ENCODE data around the gene KIF19. TPM values are rescaled to one million over a fixed set of nuclear protein-coding genes. Genes with fewer than 3 reads are reported as not detected.

The KIF19 gene
- total RNA-seq, 4 donors from 2014 or later: 2.1 to 31.4 (median 8.6) TPM

DNA sequence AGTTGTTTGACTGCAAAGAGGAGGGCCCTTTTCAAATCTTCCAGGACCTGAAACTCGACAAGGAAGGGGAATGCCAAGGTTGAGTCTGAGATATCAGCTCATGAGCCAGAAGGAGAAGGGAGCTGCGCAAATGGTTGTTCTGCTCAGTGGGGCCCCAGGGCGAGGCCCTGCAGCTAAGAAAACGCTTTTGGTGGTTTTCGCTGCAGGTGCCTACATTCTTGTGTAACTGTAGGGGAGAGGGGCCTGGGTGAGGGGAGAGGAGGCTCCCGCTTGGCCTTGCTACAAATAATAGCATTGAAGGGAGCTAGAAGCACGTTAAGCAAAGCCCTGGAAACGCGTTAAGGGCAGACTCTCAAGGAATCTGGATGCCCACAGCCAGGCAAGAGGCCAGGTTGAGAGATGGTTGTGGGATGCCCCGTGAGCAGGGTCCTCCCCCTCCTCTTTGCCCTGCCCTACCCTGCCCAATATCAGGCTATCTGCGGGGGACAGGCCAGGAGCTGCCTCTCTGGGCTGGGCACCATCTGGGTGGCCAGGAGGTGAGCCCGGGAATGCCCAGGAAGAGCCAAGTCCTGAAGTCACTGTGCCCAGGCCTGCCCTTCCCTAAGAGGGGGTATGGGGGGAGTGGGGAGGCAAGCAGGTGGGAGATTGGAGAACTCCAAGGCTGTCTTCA, 63.2 kb downstream of the KIF19 start:
- peaks cover 0 to 10% (median 2%) of the 10 kb centered on the region in 4 donors for H3K4me1 ChIP-seq
- H3K27ac ChIP-seq: no peak overlapping the region
- H3K36me3 ChIP-seq: no peaks in the 10 kb centered on the region
- TF ChIP-seq, protein P1, sequence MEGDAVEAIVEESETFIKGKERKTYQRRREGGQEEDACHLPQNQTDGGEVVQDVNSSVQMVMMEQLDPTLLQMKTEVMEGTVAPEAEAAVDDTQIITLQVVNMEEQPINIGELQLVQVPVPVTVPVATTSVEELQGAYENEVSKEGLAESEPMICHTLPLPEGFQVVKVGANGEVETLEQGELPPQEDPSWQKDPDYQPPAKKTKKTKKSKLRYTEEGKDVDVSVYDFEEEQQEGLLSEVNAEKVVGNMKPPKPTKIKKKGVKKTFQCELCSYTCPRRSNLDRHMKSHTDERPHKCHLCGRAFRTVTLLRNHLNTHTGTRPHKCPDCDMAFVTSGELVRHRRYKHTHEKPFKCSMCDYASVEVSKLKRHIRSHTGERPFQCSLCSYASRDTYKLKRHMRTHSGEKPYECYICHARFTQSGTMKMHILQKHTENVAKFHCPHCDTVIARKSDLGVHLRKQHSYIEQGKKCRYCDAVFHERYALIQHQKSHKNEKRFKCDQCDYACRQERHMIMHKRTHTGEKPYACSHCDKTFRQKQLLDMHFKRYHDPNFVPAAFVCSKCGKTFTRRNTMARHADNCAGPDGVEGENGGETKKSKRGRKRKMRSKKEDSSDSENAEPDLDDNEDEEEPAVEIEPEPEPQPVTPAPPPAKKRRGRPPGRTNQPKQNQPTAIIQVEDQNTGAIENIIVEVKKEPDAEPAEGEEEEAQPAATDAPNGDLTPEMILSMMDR (IDR thresholded peaks at IDR 0.05): no peak
- no peak for TF ChIP-seq POLR2A (IDR thresholded peaks at IDR 0.05)
- H3K9me3 ChIP-seq: no peaks in the 10 kb centered on the region
- no peak for DNase-seq
- no peaks in the 10 kb centered on the region for H3K27me3 ChIP-seq
- no peak overlapping the region for H3K4me3 ChIP-seq

DNA sequence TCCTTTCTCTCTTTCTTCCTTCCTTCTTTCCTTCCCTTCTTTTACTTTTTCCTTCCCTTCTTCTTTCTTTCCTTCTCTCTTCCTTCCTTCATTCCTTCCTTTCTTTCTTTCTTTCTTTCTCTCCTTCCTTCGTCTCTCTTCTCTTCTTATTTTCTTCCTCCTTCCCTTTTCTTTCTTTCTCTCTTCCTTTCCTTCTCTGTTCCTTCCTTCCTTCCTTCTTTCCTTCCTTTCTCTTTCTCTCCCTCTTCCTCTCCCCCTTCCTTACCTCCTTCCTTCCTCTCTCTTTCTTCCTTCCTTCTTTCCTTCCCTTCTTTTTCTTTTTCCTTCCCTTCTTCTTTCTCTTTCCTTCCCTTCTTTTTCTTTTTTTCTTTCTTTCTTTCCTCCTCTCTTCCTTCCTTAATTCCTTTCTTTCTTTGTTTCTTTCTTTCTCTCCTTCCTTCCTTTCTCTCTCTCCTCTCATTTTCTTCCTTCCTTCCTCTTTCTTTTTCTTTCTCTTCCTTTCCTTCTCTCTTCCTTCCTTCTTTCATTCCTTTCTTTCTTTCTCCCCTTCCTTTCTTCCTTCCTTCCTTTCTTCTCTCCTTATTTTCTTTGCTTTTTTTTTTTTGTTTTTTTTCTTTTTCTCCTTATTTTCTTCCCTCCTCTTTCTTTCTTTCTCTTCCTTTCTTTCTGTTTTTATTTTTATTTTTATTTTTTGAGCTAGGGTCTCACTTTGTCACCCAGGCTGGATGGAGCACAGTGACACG, 64.1 kb downstream of the KIF19 start:
- H3K9me3 ChIP-seq: no peaks in the 10 kb centered on the region
- H3K27me3 ChIP-seq: no peaks in the 10 kb centered on the region
- H3K4me1 ChIP-seq: peaks cover 0 to 10% (median 2%) of the 10 kb centered on the region in 4 donors
- H3K27ac ChIP-seq: no peak overlapping the region
- no peak for DNase-seq
- H3K4me3 ChIP-seq: no peak overlapping the region
- no peak for TF ChIP-seq POLR2A (IDR thresholded peaks at IDR 0.05)
- no peaks in the 10 kb centered on the region for H3K36me3 ChIP-seq

DNA sequence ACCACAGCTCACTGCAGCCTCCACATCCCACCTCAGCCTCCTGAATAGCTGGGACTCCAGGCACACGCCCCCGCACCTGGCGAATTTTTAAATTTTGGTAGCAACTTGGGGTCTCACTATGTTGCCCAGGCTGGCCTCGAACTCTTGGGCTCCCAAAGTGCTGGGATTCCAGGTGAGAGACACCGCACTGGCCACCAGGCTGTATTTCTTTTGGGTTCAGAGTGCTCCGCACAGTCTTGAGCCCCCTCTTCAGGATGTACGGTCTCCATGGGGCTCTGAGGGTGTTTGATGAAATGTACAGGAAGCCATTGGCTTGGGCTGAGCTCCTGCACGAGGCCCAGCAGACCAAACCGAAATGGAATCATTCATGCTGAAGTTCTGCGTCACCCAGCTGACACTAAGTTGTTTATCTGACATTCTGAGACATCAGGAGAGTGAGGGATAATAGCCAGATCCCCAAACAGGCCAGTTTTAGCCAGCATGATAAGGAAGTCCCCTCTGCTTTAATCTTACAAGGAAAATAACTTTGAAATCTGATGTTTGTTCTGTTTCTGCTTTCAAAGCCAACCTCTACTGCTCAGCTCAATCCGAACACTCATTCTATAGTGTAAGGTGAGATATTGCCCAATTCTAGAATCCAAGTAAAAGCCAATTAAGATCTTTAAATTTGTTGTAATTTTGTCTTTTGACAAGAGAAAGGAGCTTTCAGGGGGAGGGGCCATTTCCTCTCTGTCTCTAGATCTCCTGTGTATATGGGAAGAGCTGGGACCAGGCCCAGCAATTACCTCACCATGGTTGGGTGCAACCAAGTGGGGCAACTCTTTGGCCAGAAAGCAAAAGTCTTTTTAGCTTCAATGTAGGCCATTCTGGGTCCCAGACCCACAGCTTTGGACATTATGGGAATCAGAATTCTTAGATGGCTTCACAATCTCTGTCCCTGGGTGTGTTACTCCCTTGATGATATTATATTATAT, 64.9 kb downstream of the KIF19 start:
- TF ChIP-seq POLR2A (IDR thresholded peaks at IDR 0.05): no peak
- TF ChIP-seq, protein P1 (IDR thresholded peaks at IDR 0.05): no peak
- Histone ChIP-seq H3K4me1 (peaks cover 0 to 10% (median 2%) of the 10 kb centered on the region in 4 donors), H3K36me3 (no peaks in the 10 kb centered on the region), H3K4me3 (no peak overlapping the region), H3K27ac (no peak overlapping the region), H3K27me3 (no peaks in the 10 kb centered on the region), H3K9me3 (no peaks in the 10 kb centered on the region)
- DNase-seq: no peak

DNA sequence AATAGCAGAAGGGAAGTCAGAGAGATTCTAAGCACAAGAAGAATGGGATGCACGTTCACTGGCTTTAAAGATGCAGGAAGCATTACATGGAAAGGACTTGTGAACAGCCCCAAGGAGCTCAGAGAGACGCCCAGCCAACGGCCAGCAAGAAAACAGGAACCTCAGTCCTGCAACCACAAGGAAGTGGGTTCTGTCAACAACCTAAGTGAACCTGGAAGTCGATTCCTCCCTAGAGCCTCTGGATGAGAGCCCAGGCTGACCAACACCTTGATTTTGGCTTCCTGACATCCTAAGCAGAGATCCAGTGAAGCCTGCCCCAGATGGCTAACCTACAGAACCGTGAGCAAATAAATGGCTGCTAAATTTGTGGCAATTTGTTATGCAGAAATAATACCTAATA, 65.7 kb downstream of the KIF19 start:
- TF ChIP-seq POLR2A (IDR thresholded peaks at IDR 0.05): no peak
- TF ChIP-seq, protein P1 (IDR thresholded peaks at IDR 0.05): no peak
- H3K4me1 ChIP-seq: peaks cover 0 to 5% (median 2%) of the 10 kb centered on the region in 4 donors
- H3K36me3 ChIP-seq: no peaks in the 10 kb centered on the region
- H3K4me3 ChIP-seq: no peak overlapping the region
- no peaks in the 10 kb centered on the region for H3K9me3 ChIP-seq
- H3K27me3 ChIP-seq: no peaks in the 10 kb centered on the region
- no peak overlapping the region for H3K27ac ChIP-seq
- DNase-seq: no peak

DNA sequence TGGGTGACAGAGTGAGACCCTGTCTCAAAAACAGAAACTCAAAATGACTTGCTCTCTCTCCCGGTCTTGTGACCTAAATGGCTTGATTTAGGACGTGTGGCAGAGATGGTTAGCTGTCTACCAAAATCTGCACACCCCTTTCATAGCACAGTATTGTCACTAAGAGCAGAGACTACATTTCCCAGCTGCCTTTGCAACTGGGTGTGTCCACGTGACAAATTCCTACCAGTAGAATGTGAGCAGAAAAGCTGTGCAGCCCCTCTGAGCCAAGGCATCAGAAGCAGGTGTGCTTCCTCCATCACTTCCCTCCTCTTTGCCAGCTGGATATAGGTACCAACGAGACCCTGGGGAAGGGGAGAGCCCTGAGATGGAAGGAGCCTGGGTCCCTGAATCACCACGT, 66.8 kb downstream of the KIF19 start:
- Histone ChIP-seq H3K4me3 (no peak overlapping the region), H3K4me1 (no peaks in the 10 kb centered on the region), H3K27ac (no peak overlapping the region), H3K36me3 (no peaks in the 10 kb centered on the region), H3K27me3 (no peaks in the 10 kb centered on the region), H3K9me3 (no peaks in the 10 kb centered on the region)
- DNase-seq: no peak
- TF ChIP-seq, protein P1 (IDR thresholded peaks at IDR 0.05): no peak
- no peak for TF ChIP-seq POLR2A (IDR thresholded peaks at IDR 0.05)
